Aorta (tissue), 5 donors: ENCODE measurements around the gene ADAMTS6. TPM values are rescaled to one million over a fixed set of nuclear protein-coding genes. Genes with fewer than 3 reads are reported as not detected.

Experiments used
- ATAC-seq: fragments of 200-7000 bp; cut with Tn5 transposase; one replicate; pipeline ENCODE4 v1.9.1; 2022; ENCODE audit warnings: moderate library complexity; ENCODE audit not compliant: low FRiP score
- DNase-seq, 2 donors: peaks; one replicate each; pipeline ENCODE4 v3.0.0-alpha.2; 2020
- H3K27ac ChIP-seq, 2 donors: one replicate each; pipeline ENCODE4 v1.5.1; 2013; ENCODE audit warnings: low read length in 2 of 2, mild to moderate bottlenecking in 2 of 2, moderate library complexity in 2 of 2, control low read depth in 1 of 2, inconsistent platforms in 1 of 2, low read depth in 1 of 2
- H3K27me3 ChIP-seq, 2 donors: one replicate each; pipeline ENCODE4 v1.6.1; 2013; ENCODE audit warnings: control low read depth in 1 of 2, low read length in 1 of 2, mild to moderate bottlenecking in 1 of 2, moderate library complexity in 1 of 2; ENCODE audit not compliant: insufficient read depth in 2 of 2, control insufficient read depth in 1 of 2
- H3K36me3 ChIP-seq, 2 donors: one replicate each; pipeline ENCODE4 v1.6.1; 2013; ENCODE audit warnings: control low read depth in 1 of 2, low read length in 1 of 2, mild to moderate bottlenecking in 1 of 2; ENCODE audit not compliant: insufficient read depth in 2 of 2, control insufficient read depth in 1 of 2
- H3K4me1 ChIP-seq, 2 donors: one replicate each; pipeline ENCODE4 v1.6.1; 2013; ENCODE audit warnings: low read length in 2 of 2, control low read depth in 1 of 2, mild to moderate bottlenecking in 1 of 2, moderate library complexity in 1 of 2; ENCODE audit not compliant: insufficient read depth in 2 of 2, control insufficient read depth in 1 of 2
- H3K4me3 ChIP-seq, 2 donors: one replicate each; pipeline ENCODE4 v1.5.1; 2013; ENCODE audit warnings: low read length in 2 of 2, control low read depth in 1 of 2, mild to moderate bottlenecking in 1 of 2
- H3K9me3 ChIP-seq: one replicate; pipeline ENCODE4 v1.6.1; 2013; ENCODE audit warnings: mild to moderate bottlenecking, low read length; ENCODE audit not compliant: control insufficient read depth
- WGBS, 2 donors: extraction: QIAGEN DNeasy Blood & Tissue Kit; methylation state at CpG; one replicate each; pipeline ENCODE4 v1.1.7; 2013; 5-methylcytosine and 5-hydroxymethylcytosine counted together
- intact Hi-C, 2 donors: fragments of 100-400 bp; cut with DNase I; formaldehyde crosslinking; loops; one replicate each; pipeline versions ENCODE4 v1.14.2 to v1.15.0; 2022
- polyA plus RNA-seq, 2 donors: library from polyadenylated mRNA; stranded (reverse); fragments of 200-250 nt; gene quantifications; one replicate each; pipeline ENCODE4 v1.2.3, GENCODE V29; 2013
- total RNA-seq, 2 donors: library from RNA; stranded (reverse); fragmentation: NEBNext Ultra II Directional; extraction: Animal tissue kit (Norgen Biotek cat#: 25700); gene quantifications; one replicate each; pipeline ENCODE4 v1.2.1, GENCODE V29; 2021
- donor health status: healthy with polysubstance abuse.
- donor health status: Bipolar disorder and iron deficiency.
- donor health status: DM: no; HTN: no; CAD: no.
- donor health status: DM: no; HTN: no; CAD: no.
- donor health status: DM: yes; HTN: yes; CAD: no.

Gene ADAMTS6
- total and polyA plus RNA-seq, 4 donors: 0.31 to 11.5 (median 4.3) TPM

DNA sequence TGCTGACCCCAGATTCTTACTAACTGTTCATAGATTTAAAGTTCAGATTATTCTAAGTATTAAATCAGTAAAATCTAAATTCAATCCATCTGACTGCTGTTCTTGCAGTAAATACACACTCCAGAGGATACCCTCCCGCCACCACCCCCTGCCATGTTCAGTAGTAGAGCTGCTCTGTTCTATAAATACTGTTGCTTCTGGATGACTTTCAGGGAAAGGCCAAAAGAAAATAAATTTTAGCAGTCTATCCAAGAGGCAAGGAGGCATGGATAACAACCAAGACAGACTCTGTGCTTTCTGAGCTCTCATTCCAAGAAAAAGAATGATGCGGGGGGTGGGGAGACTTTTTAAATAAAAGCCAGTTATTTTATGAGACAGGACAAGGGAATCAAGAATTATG is 115.1 kb downstream of the ADAMTS6 start:
- no peak overlapping the region for H3K4me3 ChIP-seq
- H3K9me3 ChIP-seq: no peaks in the 10 kb centered on the region
- 2 to 5% methylated on average over 2 of the region's 2 CpGs for WGBS, 2 donors
- ATAC-seq (peak; percentile 58), DNase-seq (no peak)
- H3K27ac ChIP-seq: no peak overlapping the region
- intact Hi-C loops: loop anchor here (2.0 to 10.0 kb wide), 3 partner anchors 108 to 262 kb away; partner anchors contain the start of gene ADAMTS6 (in 1 of the 2)
- peaks cover 0 to 3% of the 10 kb centered on the region in 2 donors for H3K4me1 ChIP-seq
- no peaks in the 10 kb centered on the region for H3K36me3 ChIP-seq
- no peaks in the 10 kb centered on the region for H3K27me3 ChIP-seq

DNA sequence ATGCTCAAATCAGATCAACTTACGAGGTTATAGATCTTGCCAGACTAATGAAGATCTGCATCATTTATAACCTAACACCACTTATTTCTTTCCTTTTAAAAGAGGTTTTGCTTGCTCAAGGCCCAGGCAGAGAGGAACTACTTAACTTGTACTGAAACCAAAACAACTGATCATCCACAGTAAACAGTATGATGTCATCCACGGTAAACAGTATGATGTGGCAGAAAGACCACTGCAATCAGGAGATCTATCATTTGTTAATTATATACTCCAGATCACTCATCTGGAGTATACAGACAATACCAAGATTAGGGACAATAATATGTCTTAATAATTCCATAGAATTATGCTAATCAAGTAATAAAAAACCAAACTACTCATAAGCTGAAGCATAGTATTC is 116.8 kb downstream of the ADAMTS6 start:
- DNase-seq: no peak
- intact Hi-C loops: loop anchor here (10.0 kb wide), 2 partner anchors 110 to 260 kb away; no protein-coding TSS in a partner anchor
- no peaks in the 10 kb centered on the region for H3K36me3 ChIP-seq
- H3K4me1 ChIP-seq: peaks cover 0 to 3% of the 10 kb centered on the region in 2 donors
- H3K9me3 ChIP-seq: no peaks in the 10 kb centered on the region
- no peak for ATAC-seq
- no peak overlapping the region for H3K27ac ChIP-seq
- H3K27me3 ChIP-seq: no peaks in the 10 kb centered on the region
- WGBS, 2 donors: 68 to 77% methylated on average over 2 of the region's 2 CpGs
- no peak overlapping the region for H3K4me3 ChIP-seq

DNA sequence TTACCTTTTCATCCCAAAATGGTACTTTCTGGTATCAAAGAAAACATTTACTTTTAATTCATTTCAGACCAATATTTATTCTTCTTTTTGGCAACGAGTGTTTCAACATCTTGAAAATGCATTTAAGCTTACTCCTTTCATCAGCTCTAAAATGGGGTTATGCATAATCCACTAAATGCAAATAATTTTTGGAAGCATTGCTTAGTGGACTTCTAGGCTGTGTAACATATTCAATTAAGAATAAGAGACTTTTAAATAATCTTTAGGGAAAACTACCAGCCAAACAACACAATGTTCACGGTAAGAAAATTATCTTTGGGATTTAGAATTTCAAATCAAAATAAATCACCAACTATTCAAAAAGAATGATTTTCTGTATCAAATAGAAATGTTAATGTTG is 118.2 kb downstream of the ADAMTS6 start:
- Histone ChIP-seq H3K27me3 (no peaks in the 10 kb centered on the region), H3K27ac (no peak overlapping the region), H3K4me3 (no peak overlapping the region), H3K9me3 (no peaks in the 10 kb centered on the region), H3K36me3 (no peaks in the 10 kb centered on the region), H3K4me1 (peaks cover 0 to 3% of the 10 kb centered on the region in 2 donors)
- 33 to 36% methylated on average over 2 of the region's 2 CpGs for WGBS, 2 donors
- DNase-seq (no peak), ATAC-seq (no peak)
- intact Hi-C loops: loop anchor here (10.0 kb wide), 2 partner anchors 111 to 259 kb away; no protein-coding TSS in a partner anchor

DNA sequence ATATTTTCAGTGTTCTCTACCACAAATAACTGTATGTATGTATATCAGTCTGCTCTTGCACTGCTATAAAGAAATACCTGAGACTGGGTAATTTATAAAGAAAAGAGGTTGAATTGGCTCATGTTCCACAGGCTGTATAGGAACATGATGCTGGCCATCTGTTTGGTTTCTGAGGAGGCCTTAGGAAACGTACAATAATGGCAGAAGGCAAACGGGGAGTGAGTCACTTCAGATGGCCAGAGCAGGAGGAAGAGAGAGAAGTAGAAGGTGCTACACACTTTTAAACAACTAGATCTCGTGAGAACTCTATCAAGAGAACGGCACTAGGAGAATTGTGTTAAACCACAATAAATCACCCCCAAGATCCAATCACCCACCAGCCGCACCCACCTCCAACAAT is 121.7 kb downstream of the ADAMTS6 start:
- Histone ChIP-seq H3K4me3 (no peak overlapping the region), H3K9me3 (no peaks in the 10 kb centered on the region), H3K36me3 (no peaks in the 10 kb centered on the region), H3K27ac (no peak overlapping the region), H3K4me1 (peaks cover 0 to 1% of the 10 kb centered on the region in 2 donors), H3K27me3 (no peaks in the 10 kb centered on the region)
- DNase-seq (no peak), ATAC-seq (no peak)
- intact Hi-C loops: loop anchor here (10.0 kb wide), 2 partner anchors 115 to 255 kb away; no protein-coding TSS in a partner anchor
- 92 to 94% methylated on average over 5 of the region's 5 CpGs for WGBS, 2 donors

DNA sequence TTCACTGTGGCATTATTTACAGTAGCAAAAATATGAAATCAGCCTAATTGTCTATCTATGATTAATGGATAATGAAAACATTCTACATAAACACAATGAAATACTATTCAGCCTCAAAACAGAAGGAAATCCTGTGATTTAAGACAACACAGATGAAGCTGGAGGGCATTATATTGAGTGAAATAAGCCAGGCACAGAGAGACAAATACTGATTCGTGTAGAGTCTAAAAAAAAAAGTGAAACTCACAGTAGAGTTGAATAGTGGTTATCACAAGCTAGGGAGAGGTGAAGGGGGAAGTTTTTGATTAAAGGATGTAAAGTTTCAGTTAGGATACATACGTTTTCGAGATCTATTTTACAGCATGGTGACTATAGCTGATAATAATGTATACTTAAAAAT is 122.2 kb downstream of the ADAMTS6 start:
- no peak overlapping the region for H3K4me3 ChIP-seq
- H3K36me3 ChIP-seq: no peaks in the 10 kb centered on the region
- no peaks in the 10 kb centered on the region for H3K9me3 ChIP-seq
- intact Hi-C loops: no loop called here
- DNase-seq (no peak), ATAC-seq (no peak)
- H3K27ac ChIP-seq: no peak overlapping the region
- no peaks in the 10 kb centered on the region for H3K27me3 ChIP-seq
- H3K4me1 ChIP-seq: no peaks in the 10 kb centered on the region
- 82 to 84% methylated on average over 3 of the region's 3 CpGs for WGBS, 2 donors

DNA sequence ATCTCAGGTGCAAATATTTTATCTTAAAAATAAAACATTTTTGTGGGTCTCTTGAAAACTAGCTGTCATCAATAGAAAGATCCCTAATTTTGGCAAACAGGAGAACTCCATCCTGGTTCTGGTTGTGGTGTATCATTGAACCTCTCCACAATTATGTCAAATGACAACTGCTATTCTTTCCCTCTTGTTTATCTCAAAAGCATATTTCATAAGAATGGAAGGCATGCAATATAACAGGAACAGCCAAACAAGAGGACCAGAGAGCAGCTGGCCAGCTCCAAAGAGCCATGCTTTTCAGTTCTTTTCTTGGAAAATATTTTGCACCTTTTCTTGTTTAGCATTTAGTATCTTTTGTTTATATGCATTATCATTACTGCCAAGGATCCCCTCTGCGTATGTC is 125.4 kb downstream of the ADAMTS6 start:
- WGBS, 2 donors: 42 to 46% methylated on average over 1 of the region's 1 CpG
- ATAC-seq: no peak

DNA sequence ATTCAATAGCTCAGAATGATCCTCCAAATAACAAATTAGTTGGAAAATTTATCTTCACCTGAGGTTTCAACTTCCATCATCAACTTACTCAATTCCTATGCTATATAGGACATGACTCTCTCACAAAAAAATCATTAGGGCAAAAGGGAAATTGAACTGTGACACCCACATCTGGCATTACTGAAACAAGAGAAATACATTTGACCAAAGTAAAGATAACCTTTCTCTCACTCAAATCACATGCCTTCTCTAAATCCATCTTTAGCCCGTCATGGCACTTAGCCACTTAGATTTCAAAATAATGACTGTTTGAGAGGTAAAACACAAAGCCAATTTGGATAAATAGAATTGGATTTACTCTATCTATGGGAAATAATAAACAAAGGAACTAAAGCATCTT is 126.4 kb downstream of the ADAMTS6 start:
- H3K27ac ChIP-seq: no peak overlapping the region
- intact Hi-C loops: no loop called here
- H3K27me3 ChIP-seq: no peaks in the 10 kb centered on the region
- DNase-seq (no peak), ATAC-seq (no peak)
- peak overlapping the region in 1 of 2 donors; percentile 18 for H3K4me3 ChIP-seq
- H3K36me3 ChIP-seq: no peaks in the 10 kb centered on the region
- WGBS, 2 donors: 75 to 78% methylated on average over 1 of the region's 1 CpG
- no peaks in the 10 kb centered on the region for H3K4me1 ChIP-seq
- H3K9me3 ChIP-seq: no peaks in the 10 kb centered on the region

More for the DNA sequence above, 125.4 kb downstream of the ADAMTS6 start:
- no peak for DNase-seq
- Histone ChIP-seq H3K27ac (no peak overlapping the region), H3K9me3 (no peaks in the 10 kb centered on the region), H3K27me3 (no peaks in the 10 kb centered on the region), H3K4me1 (no peaks in the 10 kb centered on the region), H3K4me3 (no peak overlapping the region), H3K36me3 (no peaks in the 10 kb centered on the region)
- intact Hi-C loops: no loop called here

DNA sequence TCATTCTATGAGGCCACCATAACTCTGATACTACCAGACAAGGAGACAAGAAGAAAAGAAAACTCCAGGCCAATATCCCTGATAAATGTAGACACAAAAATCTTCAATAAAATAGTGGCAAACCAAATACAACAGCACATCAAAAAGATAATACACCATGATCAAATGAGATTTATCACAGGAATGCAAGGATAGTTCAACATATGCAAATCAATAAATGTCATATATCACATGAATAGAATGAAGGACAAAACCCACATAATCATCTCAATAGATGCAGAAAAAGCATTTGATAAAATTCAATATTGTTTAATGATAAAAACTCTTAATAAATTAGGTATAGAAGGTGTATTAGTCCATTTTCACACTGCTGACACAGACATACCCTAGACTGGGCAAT is 139.9 kb downstream of the ADAMTS6 start:
- Histone ChIP-seq H3K27ac (no peak overlapping the region), H3K36me3 (no peaks in the 10 kb centered on the region), H3K4me1 (no peaks in the 10 kb centered on the region), H3K4me3 (no peak overlapping the region), H3K9me3 (peaks cover 2% of the 10 kb centered on the region), H3K27me3 (no peaks in the 10 kb centered on the region)
- DNase-seq: no peak
- no peak for ATAC-seq
- intact Hi-C loops: no loop called here

DNA sequence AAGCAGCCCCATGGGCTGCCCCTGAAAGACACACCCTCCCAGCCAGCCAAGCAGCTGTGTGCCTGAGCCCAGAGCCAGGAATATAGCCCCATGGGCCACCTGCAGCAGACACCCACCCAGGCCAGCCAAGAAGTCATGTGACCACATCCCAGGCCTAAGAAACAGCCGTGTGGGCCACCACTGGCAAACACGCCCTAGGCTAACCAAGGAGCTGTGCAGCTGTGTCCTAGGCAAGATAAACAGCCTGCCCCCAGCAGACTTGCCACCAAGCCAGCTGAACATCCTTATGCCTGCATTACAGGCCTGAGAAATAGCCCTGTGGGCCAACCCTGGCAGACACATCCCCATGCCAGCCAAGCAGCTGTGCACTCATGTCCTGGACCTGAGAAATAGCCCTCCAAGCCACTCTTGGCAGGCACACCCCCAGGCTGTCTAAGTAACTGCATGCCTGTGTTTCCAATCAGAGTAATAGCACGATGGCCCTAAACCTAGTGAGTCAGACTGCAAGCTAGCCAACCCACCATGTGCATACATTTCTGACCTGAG is 143.0 kb downstream of the ADAMTS6 start:
- H3K9me3 ChIP-seq: peaks cover 2% of the 10 kb centered on the region
- intact Hi-C loops: no loop called here
- ATAC-seq: no peak
- 72 to 79% methylated on average over 3 of the region's 3 CpGs for WGBS, 2 donors
- no peaks in the 10 kb centered on the region for H3K27me3 ChIP-seq
- no peak overlapping the region for H3K27ac ChIP-seq
- H3K4me3 ChIP-seq: no peak overlapping the region
- no peaks in the 10 kb centered on the region for H3K4me1 ChIP-seq
- no peak for DNase-seq
- no peaks in the 10 kb centered on the region for H3K36me3 ChIP-seq
